T-cell (primary cell): ENCODE results near the gene CFAP77. TPM values are rescaled to one million over a fixed set of nuclear protein-coding genes. Genes with fewer than 3 reads are reported as not detected.

Source experiments
- ATAC-seq, 4 experiments: fragments of 200-7000 bp in 3 of 4; fragments of 150-1000 bp in 1 of 4; cut with Tn5 transposase; replicated peaks in 1 of 4; 1 replicate in 3 of 4; 2 replicates in 1 of 4; pipeline ENCODE4 v1.10.0; 2021; ENCODE audit warnings: moderate library complexity in 3 of 4, mild to moderate bottlenecking in 2 of 4, moderate number of reproducible peaks in 1 of 4
- CTCF ChIA-PET, 2 donors: fragments of 300-600 bp; sonication (Branson Sonifier 250); formaldehyde crosslinking; loops; one replicate each; lab custom pipeline; 2022; ENCODE audit warnings: antibody characterized with exemption in 2 of 2; lab: Charles Lee
- POLR2A ChIA-PET, 2 donors: fragments of 300-600 bp; sonication (Branson Sonifier 250); formaldehyde crosslinking; loops; one replicate each; lab custom pipeline; 2022; ENCODE audit warnings: antibody characterized with exemption in 2 of 2; lab: Charles Lee
- DNase-seq, 35 experiments: peaks; one replicate each; pipeline versions ENCODE4 v3.0.0 to v3.0.0-alpha.2; 2013 to 2023
- H3K27ac ChIP-seq: one replicate; pipeline ENCODE4 v1.5.1; 2013; ENCODE audit warnings: low read length
- H3K27me3 ChIP-seq, 2 experiments: replicated peaks in 1 of 2; 1 replicate in 1 of 2; 2 replicates in 1 of 2; pipeline versions ENCODE4 v1.6.1 to v1.7.0; 2013; ENCODE audit warnings: low read length in 1 of 2, mixed read lengths in 1 of 2; ENCODE audit not compliant: control insufficient read depth in 2 of 2, insufficient read depth in 2 of 2; ENCODE audit errors: extremely low read depth in 1 of 2
- H3K36me3 ChIP-seq, 2 donors: 1 replicate in 1 of 2; 2 replicates in 1 of 2; pipeline versions ENCODE4 v1.6.1 to v1.7.0; 2013; ENCODE audit warnings: low read length in 1 of 2; ENCODE audit not compliant: control insufficient read depth in 2 of 2, insufficient read depth in 1 of 2; ENCODE audit errors: extremely low read depth in 1 of 2
- H3K4me1 ChIP-seq, 2 experiments: 1 replicate in 1 of 2; 2 replicates in 1 of 2; pipeline versions ENCODE4 v1.6.1 to v1.7.0; 2013; ENCODE audit warnings: low read length in 2 of 2, mixed read lengths in 1 of 2; ENCODE audit not compliant: insufficient read depth in 2 of 2, control insufficient read depth in 1 of 2; ENCODE audit errors: extremely low read depth in 1 of 2
- H3K4me3 ChIP-seq, 2 donors: 1 replicate in 1 of 2; 2 replicates in 1 of 2; pipeline versions ENCODE4 v1.5.1 to v1.7.0; 2013; ENCODE audit warnings: mild to moderate bottlenecking in 2 of 2, low read length in 1 of 2, moderate library complexity in 1 of 2; ENCODE audit not compliant: control insufficient read depth in 1 of 2; ENCODE audit errors: extremely low read depth in 1 of 2
- H3K9me3 ChIP-seq: 2 replicates; pipeline ENCODE4 v1.7.0; 2013
- H3K27ac Mint-ChIP-seq, 2 donors: one replicate each; pipeline ENCODE4 v1.8.0; 2020 to 2021; ENCODE audit warnings: mild to moderate bottlenecking in 2 of 2, mixed read lengths in 2 of 2
- H3K27me3 Mint-ChIP-seq, 2 donors: one replicate each; pipeline ENCODE4 v1.8.0; 2021 to 2022; ENCODE audit warnings: mixed read lengths in 2 of 2
- H3K36me3 Mint-ChIP-seq: one replicate; pipeline ENCODE4 v1.8.0; 2021; ENCODE audit warnings: mixed read lengths
- H3K4me1 Mint-ChIP-seq, 3 donors: one replicate each; pipeline ENCODE4 v1.8.0; 2020 to 2022; ENCODE audit warnings: mixed read lengths in 3 of 3, mild to moderate bottlenecking in 1 of 3
- H3K4me3 Mint-ChIP-seq, 3 donors: one replicate each; pipeline ENCODE4 v1.8.0; 2020 to 2022; ENCODE audit warnings: mild to moderate bottlenecking in 3 of 3, mixed read lengths in 3 of 3, moderate library complexity in 3 of 3
- H3K9me3 Mint-ChIP-seq, 3 donors: one replicate each; pipeline ENCODE4 v1.8.0; 2020 to 2022; ENCODE audit warnings: mixed read lengths in 3 of 3
- WGBS: methylation state at CpG from one replicate; pipeline ENCODE4 v1.1.5; 2013; ENCODE audit warnings: missing lambda C conversion rate; ENCODE audit not compliant: insufficient coverage; 5-methylcytosine and 5-hydroxymethylcytosine counted together
- total RNA-seq, 35 experiments: library from RNA in 6 of 35; stranded (reverse) in 6 of 35; fragments of 120-200 nt in 1 of 35; gene quantifications; one replicate each; pipeline versions ENCODE4 v1.2.1 to v1.2.4 and lab custom pipeline; 2013 to 2026

Gene CFAP77
- total RNA-seq, 5 donors from 2014 or later (not counting 1 experiment from before 2014, with no cell fraction given) = not detected

- POLR2A ChIA-PET = no interaction called here
- ATAC-seq (no peak), DNase-seq (no peak)
- H3K4me1 Mint-ChIP-seq = peaks cover 0 to 2% (median 0%) of the 10 kb centered on the region in 3 donors
- H3K36me3 ChIP-seq = no peaks in the 10 kb centered on the region
- H3K27ac ChIP-seq = no peak overlapping the region
- no peaks in the 10 kb centered on the region for H3K9me3 ChIP-seq
- H3K36me3 Mint-ChIP-seq = no peaks in the 10 kb centered on the region
- CTCF ChIA-PET = no interaction called here
- no peaks in the 10 kb centered on the region for H3K9me3 Mint-ChIP-seq
- WGBS = 88% methylated on average over 8 of the region's 9 CpGs
- no peak overlapping the region for H3K4me3 ChIP-seq
- H3K4me3 Mint-ChIP-seq = no peak overlapping the region
- H3K27me3 Mint-ChIP-seq = peaks cover 9 to 18% of the 10 kb centered on the region in 2 donors
- no peak overlapping the region for H3K27ac Mint-ChIP-seq
- peaks cover 0 to 14% of the 10 kb centered on the region in 2 experiments for H3K27me3 ChIP-seq
- no peaks in the 10 kb centered on the region for H3K4me1 ChIP-seq
Observed at GRCh38 chr9:132472599-132472998, 62.6 kb downstream of the CFAP77 start.

- Histone ChIP-seq H3K4me3 (no peak overlapping the region), H3K27me3 (peaks cover 0 to 24% of the 10 kb centered on the region in 2 experiments), H3K4me1 (no peaks in the 10 kb centered on the region), H3K27ac (no peak overlapping the region), H3K9me3 (no peaks in the 10 kb centered on the region), H3K36me3 (no peaks in the 10 kb centered on the region)
- DNase-seq (no peak), ATAC-seq (no peak)
- Mint-ChIP-seq H3K27me3 (peaks cover 6 to 17% of the 10 kb centered on the region in 2 donors), H3K4me3 (no peak overlapping the region), H3K9me3 (no peaks in the 10 kb centered on the region), H3K27ac (no peak overlapping the region), H3K36me3 (no peaks in the 10 kb centered on the region), H3K4me1 (peaks cover 0 to 2% (median 0%) of the 10 kb centered on the region in 3 donors)
- 80% methylated on average over 6 of the region's 14 CpGs for WGBS
- ChIA-PET POLR2A (no interaction called here), CTCF (no interaction called here)
Observed at GRCh38 chr9:132474253-132474652, 64.2 kb downstream of the CFAP77 start.

GRCh38 chr9:132478353-132479050 is 68.5 kb downstream of the CFAP77 start:
- Mint-ChIP-seq H3K27me3 (peaks cover 10 to 26% of the 10 kb centered on the region in 2 donors), H3K9me3 (no peaks in the 10 kb centered on the region), H3K4me3 (no peak overlapping the region)

GRCh38 chr9:132479733-132480132 is 69.7 kb downstream of the CFAP77 start:
- Histone ChIP-seq H3K27ac (no peak overlapping the region), H3K27me3 (peaks cover 0 to 55% of the 10 kb centered on the region in 2 experiments), H3K9me3 (no peaks in the 10 kb centered on the region), H3K4me3 (no peak overlapping the region), H3K4me1 (no peaks in the 10 kb centered on the region), H3K36me3 (no peaks in the 10 kb centered on the region)
- H3K4me3 Mint-ChIP-seq = no peak overlapping the region
- H3K9me3 Mint-ChIP-seq = no peaks in the 10 kb centered on the region
- H3K27ac Mint-ChIP-seq = no peak overlapping the region
- ChIA-PET POLR2A (interaction anchor here in 1 of 2 donors (0.7 kb wide), 1 partner anchor 328 kb away, joined by 3 read pairs; no protein-coding TSS in a partner anchor), CTCF (interaction anchor here in 1 of 2 donors (0.7 kb wide), 1 partner anchor 8 kb away, joined by 3 read pairs; no protein-coding TSS in a partner anchor)
- WGBS = 96% methylated on average over 7 of the region's 10 CpGs
- ATAC-seq = no peak
- DNase-seq = no peak
- H3K27me3 Mint-ChIP-seq = peaks cover 10 to 20% of the 10 kb centered on the region in 2 donors
- H3K4me1 Mint-ChIP-seq = peaks cover 4 to 7% (median 4%) of the 10 kb centered on the region in 3 donors
- no peaks in the 10 kb centered on the region for H3K36me3 Mint-ChIP-seq

More at GRCh38 chr9:132478353-132479050, 68.5 kb downstream of the CFAP77 start:
- Histone ChIP-seq H3K9me3 (no peaks in the 10 kb centered on the region), H3K4me1 (no peaks in the 10 kb centered on the region), H3K36me3 (no peaks in the 10 kb centered on the region), H3K4me3 (no peak overlapping the region), H3K27me3 (peaks cover 0 to 53% of the 10 kb centered on the region in 2 experiments), H3K27ac (no peak overlapping the region)
- WGBS = 92% methylated on average over 6 of the region's 15 CpGs
- CTCF ChIA-PET = no interaction called here
- Mint-ChIP-seq H3K27ac (no peak overlapping the region), H3K36me3 (no peaks in the 10 kb centered on the region), H3K4me1 (peaks cover 4 to 7% (median 4%) of the 10 kb centered on the region in 3 donors)
- DNase-seq (no peak), ATAC-seq (no peak)
- POLR2A ChIA-PET = no interaction called here

GRCh38 chr9:132481053-132481849 is 71.2 kb downstream of the CFAP77 start:
- POLR2A ChIA-PET = no interaction called here
- CTCF ChIA-PET = no interaction called here
- 91% methylated on average over 13 of the region's 20 CpGs for WGBS

GRCh38 chr9:132482196-132482813 is 72.3 kb downstream of the CFAP77 start:
- ChIA-PET CTCF (interaction anchor here in 1 of 2 donors (0.7 kb wide), 1 partner anchor 290 kb away, joined by 9 read pairs; no protein-coding TSS in a partner anchor), POLR2A (no interaction called here)
- Histone ChIP-seq H3K27me3 (peaks cover 0 to 54% of the 10 kb centered on the region in 2 experiments), H3K4me3 (no peak overlapping the region), H3K27ac (no peak overlapping the region), H3K36me3 (no peaks in the 10 kb centered on the region), H3K9me3 (no peaks in the 10 kb centered on the region), H3K4me1 (peaks cover 3 to 15% of the 10 kb centered on the region in 2 experiments)
- WGBS = 69% methylated on average over 13 of the region's 17 CpGs
- Mint-ChIP-seq H3K27me3 (peaks cover 11 to 17% of the 10 kb centered on the region in 2 donors), H3K27ac (no peak overlapping the region), H3K4me3 (no peak overlapping the region), H3K36me3 (no peaks in the 10 kb centered on the region), H3K9me3 (no peaks in the 10 kb centered on the region), H3K4me1 (peaks cover 12 to 18% (median 13%) of the 10 kb centered on the region in 3 donors)
- DNase-seq (no peak), ATAC-seq (no peak)

More at GRCh38 chr9:132481053-132481849, 71.2 kb downstream of the CFAP77 start:
- DNase-seq (no peak), ATAC-seq (no peak)
- no peaks in the 10 kb centered on the region for H3K9me3 Mint-ChIP-seq
- H3K4me3 ChIP-seq = no peak overlapping the region
- peaks cover 0 to 59% of the 10 kb centered on the region in 2 experiments for H3K27me3 ChIP-seq
- H3K27me3 Mint-ChIP-seq = peaks cover 13 to 20% of the 10 kb centered on the region in 2 donors
- no peaks in the 10 kb centered on the region for H3K36me3 ChIP-seq
- H3K27ac Mint-ChIP-seq = no peak overlapping the region
- H3K36me3 Mint-ChIP-seq = no peaks in the 10 kb centered on the region
- no peaks in the 10 kb centered on the region for H3K9me3 ChIP-seq
- H3K4me1 Mint-ChIP-seq = peaks cover 4 to 8% (median 4%) of the 10 kb centered on the region in 3 donors
- H3K4me3 Mint-ChIP-seq = no peak overlapping the region
- H3K27ac ChIP-seq = no peak overlapping the region
- peaks cover 0 to 4% of the 10 kb centered on the region in 2 experiments for H3K4me1 ChIP-seq
